Mammary epithelial cell (primary cell): ENCODE data around the gene DCST2.

Experiments used
- CTCF ChIP-seq, 2 donors: IDR thresholded peaks in 1 of 2; conservative IDR thresholded peaks in 1 of 2; 2 replicates each; pipeline ENCODE4 v1.5.1; 2011 to 2012; ENCODE audit warnings: inconsistent platforms in 2 of 2, low read length in 2 of 2, mild to moderate bottlenecking in 2 of 2, control low read depth in 1 of 2, low read depth in 1 of 2; ENCODE audit not compliant: insufficient read depth in 1 of 2; ENCODE audit errors: extremely low read depth in 1 of 2
- EZH2 ChIP-seq: IDR thresholded peaks from 2 replicates; pipeline ENCODE4 v1.6.1; 2012; ENCODE audit warnings: low read length, inconsistent platforms, borderline replicate concordance

GRCh38 chr1:155071701-155072100, 38.1 kb upstream of the DCST2 start:
- TF ChIP-seq CTCF (conservative IDR thresholded peaks at IDR 0.05 in 1 of 2, IDR thresholded peaks at IDR 0.05 in 1 of 2; ENCODE audit: extremely low read depth in 1 of 2, insufficient read depth in 1 of 2, low read depth in 1 of 2, low read length in 2 of 2) (no peak), EZH2 (no peak)
